B cell (primary cell): ENCODE measurements around the gene ACR. TPM values are rescaled to one million over a fixed set of nuclear protein-coding genes. Genes with fewer than 3 reads are reported as not detected.

Experiments
- ATAC-seq: fragments of 200-7000 bp; cut with Tn5 transposase; one replicate; pipeline ENCODE4 v1.10.0; 2021; ENCODE audit warnings: low read depth, mild to moderate bottlenecking, moderate number of reproducible peaks, moderate library complexity
- CTCF ChIA-PET: fragments of 350-600 bp; sonication (Branson Sonifier 250); formaldehyde crosslinking; loops from one replicate; lab custom pipeline; 2021; ENCODE audit warnings: antibody characterized with exemption, inconsistent platforms; lab: Charles Lee
- POLR2A ChIA-PET: fragments of 350-600 bp; sonication (Branson Sonifier 250); formaldehyde crosslinking; loops from one replicate; lab custom pipeline; 2021; ENCODE audit warnings: antibody characterized with exemption; lab: Charles Lee
- DNase-seq: peaks from one replicate; pipeline ENCODE4 v3.0.0; 2013
- H2AFZ ChIP-seq: 2 replicates; pipeline ENCODE4 v1.6.1; 2012; ENCODE audit warnings: mild to moderate bottlenecking, low read depth, low read length; ENCODE audit not compliant: insufficient read depth, poor library complexity, severe bottlenecking
- H3K27ac ChIP-seq, 2 donors: 1 replicate in 1 of 2; 2 replicates in 1 of 2; pipeline ENCODE4 v1.5.1; 2012 to 2013; ENCODE audit warnings: low read length in 2 of 2, mild to moderate bottlenecking in 2 of 2, moderate library complexity in 1 of 2
- H3K27me3 ChIP-seq, 4 experiments: fragments of 200-600 bp in 1 of 4; sonication (generic) in 1 of 4; replicated peaks in 1 of 4; 1 replicate in 2 of 4; 2 replicates in 2 of 4; pipeline versions ENCODE4 v1.6.1 to v1.7.0; 2013 to 2016; ENCODE audit warnings: low read length in 3 of 4, mild to moderate bottlenecking in 2 of 4, mixed read lengths in 1 of 4, moderate library complexity in 1 of 4; ENCODE audit not compliant: insufficient read depth in 4 of 4, control insufficient read depth in 3 of 4; ENCODE audit errors: control extremely low read depth in 1 of 4
- H3K36me3 ChIP-seq, 2 experiments: replicated peaks in 1 of 2; 1 replicate in 1 of 2; 2 replicates in 1 of 2; pipeline versions ENCODE4 v1.6.1 to v1.7.1; 2013; ENCODE audit warnings: low read length in 1 of 2; ENCODE audit not compliant: insufficient read depth in 2 of 2, control insufficient read depth in 1 of 2; ENCODE audit errors: control extremely low read depth in 1 of 2, extremely low read depth in 1 of 2
- H3K4me1 ChIP-seq, 2 donors: fragments of 200-600 bp in 1 of 2; sonication (generic) in 1 of 2; 1 replicate in 1 of 2; 2 replicates in 1 of 2; pipeline versions ENCODE4 v1.5.1 to v1.6.1; 2013 to 2017; ENCODE audit warnings: low read length in 2 of 2; ENCODE audit not compliant: control insufficient read depth in 2 of 2, insufficient read depth in 2 of 2
- H3K4me2 ChIP-seq: replicated peaks from 2 replicates; pipeline ENCODE3; 2012; ENCODE audit warnings: mild to moderate bottlenecking, low read depth, low read length; ENCODE audit not compliant: poor library complexity, severe bottlenecking
- H3K4me3 ChIP-seq, 5 experiments: fragments of 200-600 bp in 1 of 5; sonication (generic) in 1 of 5; 1 replicate in 3 of 5; 2 replicates in 2 of 5; pipeline versions ENCODE4 v1.5.1 to v1.7.0; 2011 to 2016; ENCODE audit warnings: low read length in 4 of 5, mild to moderate bottlenecking in 4 of 5, low read depth in 2 of 5, control low read depth in 1 of 5, moderate library complexity in 1 of 5; ENCODE audit not compliant: insufficient read depth in 1 of 5; ENCODE audit errors: control extremely low read depth in 1 of 5, extremely low read depth in 1 of 5
- H3K79me2 ChIP-seq: fragments of 200-600 bp; sonication (generic); one replicate; pipeline ENCODE4 v1.6.0; 2016; ENCODE audit warnings: low read length; ENCODE audit not compliant: control insufficient read depth, insufficient read depth
- H3K9ac ChIP-seq: fragments of 200-600 bp; sonication (generic); 2 replicates; pipeline ENCODE4 v1.6.1; 2017; ENCODE audit warnings: mild to moderate bottlenecking, low read length, moderate library complexity
- H3K9me3 ChIP-seq, 3 donors: one replicate each; pipeline versions ENCODE4 v1.6.1 to v1.7.1; 2013; ENCODE audit warnings: low read length in 2 of 3; ENCODE audit not compliant: control insufficient read depth in 2 of 3, insufficient read depth in 1 of 3; ENCODE audit errors: control extremely low read depth in 1 of 3
- H4K20me1 ChIP-seq: 2 replicates; pipeline ENCODE4 v1.6.0; 2012; ENCODE audit warnings: mild to moderate bottlenecking, low read length; ENCODE audit not compliant: insufficient read depth, control insufficient read depth, poor library complexity, severe bottlenecking
- H3K27ac Mint-ChIP-seq: one replicate; pipeline ENCODE4 v1.8.0; 2021; ENCODE audit warnings: mixed read lengths
- H3K27me3 Mint-ChIP-seq: one replicate; pipeline ENCODE4 v1.8.0; 2021; ENCODE audit warnings: mixed read lengths
- H3K4me1 Mint-ChIP-seq: one replicate; pipeline ENCODE4 v1.8.0; 2021; ENCODE audit warnings: mixed read lengths
- H3K4me3 Mint-ChIP-seq: one replicate; pipeline ENCODE4 v1.8.0; 2021; ENCODE audit warnings: mixed read lengths
- H3K9me3 Mint-ChIP-seq: one replicate; pipeline ENCODE4 v1.8.0; 2022; ENCODE audit warnings: mixed read lengths; ENCODE audit not compliant: insufficient read depth
- EZH2 ChIP-seq: IDR thresholded peaks from 2 replicates; pipeline ENCODE4 v1.6.1; 2012; ENCODE audit warnings: borderline replicate concordance, low read depth, mild to moderate bottlenecking, moderate library complexity, low read length; ENCODE audit not compliant: insufficient read depth, poor library complexity, severe bottlenecking
- WGBS: methylation state at CpG from one replicate; pipeline ENCODE4 v1.1.5; 2013; ENCODE audit warnings: missing lambda C conversion rate; ENCODE audit not compliant: insufficient coverage; 5-methylcytosine and 5-hydroxymethylcytosine counted together
- intact Hi-C: fragments of 100-400 bp; cut with micrococcal nuclease; formaldehyde crosslinking; loops from one replicate; pipeline ENCODE4 v1.10.0; 2022
- polyA plus RNA-seq: library from polyadenylated mRNA; depleted of rRNA; stranded (reverse); fragments of >200 nt; gene quantifications from 2 replicates; pipeline ENCODE4 v1.2.3, GENCODE V29; 2012
- total RNA-seq, 2 donors: library from RNA; stranded (reverse); fragments of 120-200 nt in 1 of 2; gene quantifications; 1 replicate in 1 of 2; 2 replicates in 1 of 2; pipeline versions ENCODE4 v1.2.3 to v1.2.4, GENCODE V29; 2013 to 2022
- TF ChIP-seq, protein P1 (sequence below): fragments of 200-600 bp; IDR thresholded peaks from one replicate; pipeline ENCODE4 v1.8.0; 2022; ENCODE audit warnings: antibody characterized with exemption, mild to moderate bottlenecking

ACR gene
- total and polyA plus RNA-seq, 2 donors (not counting 1 experiment from before 2014, with no cell fraction given): not detected

DNA sequence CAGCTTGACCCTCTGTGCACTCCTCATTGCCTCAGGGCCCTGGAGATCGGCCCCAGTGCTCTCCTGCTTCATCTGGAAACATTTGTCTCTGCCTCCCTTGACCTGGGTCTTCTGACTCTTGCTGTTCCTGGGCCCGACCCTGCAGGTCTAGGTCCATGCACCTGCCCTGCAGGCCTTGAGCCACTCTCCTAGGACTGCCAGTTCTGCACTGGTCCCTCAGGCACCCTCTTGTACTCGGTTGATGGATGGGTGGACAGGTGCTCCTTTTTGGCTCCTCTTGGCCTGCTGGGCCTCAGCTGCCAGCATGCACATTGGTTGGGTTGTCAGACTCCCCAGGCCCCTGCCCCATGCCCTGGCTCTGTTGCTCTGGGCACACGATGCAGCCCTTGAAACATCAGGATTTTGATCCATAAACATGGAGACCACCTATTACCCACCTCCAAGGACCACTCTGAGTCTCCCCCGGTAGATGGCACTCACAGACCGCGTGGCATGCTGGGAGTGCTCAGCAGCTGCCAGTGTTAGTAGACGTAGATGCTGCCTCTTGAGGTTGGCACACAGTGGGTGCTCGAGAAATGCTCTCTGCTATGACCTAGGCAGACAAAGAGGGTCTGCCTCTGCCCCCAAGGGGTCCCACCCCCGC, 20.2 kb upstream of the ACR start:
- TF ChIP-seq, protein P1, sequence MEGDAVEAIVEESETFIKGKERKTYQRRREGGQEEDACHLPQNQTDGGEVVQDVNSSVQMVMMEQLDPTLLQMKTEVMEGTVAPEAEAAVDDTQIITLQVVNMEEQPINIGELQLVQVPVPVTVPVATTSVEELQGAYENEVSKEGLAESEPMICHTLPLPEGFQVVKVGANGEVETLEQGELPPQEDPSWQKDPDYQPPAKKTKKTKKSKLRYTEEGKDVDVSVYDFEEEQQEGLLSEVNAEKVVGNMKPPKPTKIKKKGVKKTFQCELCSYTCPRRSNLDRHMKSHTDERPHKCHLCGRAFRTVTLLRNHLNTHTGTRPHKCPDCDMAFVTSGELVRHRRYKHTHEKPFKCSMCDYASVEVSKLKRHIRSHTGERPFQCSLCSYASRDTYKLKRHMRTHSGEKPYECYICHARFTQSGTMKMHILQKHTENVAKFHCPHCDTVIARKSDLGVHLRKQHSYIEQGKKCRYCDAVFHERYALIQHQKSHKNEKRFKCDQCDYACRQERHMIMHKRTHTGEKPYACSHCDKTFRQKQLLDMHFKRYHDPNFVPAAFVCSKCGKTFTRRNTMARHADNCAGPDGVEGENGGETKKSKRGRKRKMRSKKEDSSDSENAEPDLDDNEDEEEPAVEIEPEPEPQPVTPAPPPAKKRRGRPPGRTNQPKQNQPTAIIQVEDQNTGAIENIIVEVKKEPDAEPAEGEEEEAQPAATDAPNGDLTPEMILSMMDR: no peak
- TF ChIP-seq EZH2: no peak
- H3K4me1 ChIP-seq: no peaks in the 10 kb centered on the region
- no peak overlapping the region for H3K9ac ChIP-seq
- Mint-ChIP-seq H3K9me3 (no peaks in the 10 kb centered on the region), H3K27me3 (peaks cover 12% of the 10 kb centered on the region), H3K4me1 (no peaks in the 10 kb centered on the region), H3K27ac (no peak overlapping the region), H3K4me3 (no peak overlapping the region)
- H3K4me3 ChIP-seq: no peak overlapping the region
- H4K20me1 ChIP-seq: no peaks in the 10 kb centered on the region
- intact Hi-C loops: no loop called here
- H2AFZ ChIP-seq: no peak overlapping the region
- ChIA-PET CTCF (no interaction called here), POLR2A (no interaction called here)
- H3K9me3 ChIP-seq: peaks cover 0 to 4% (median 0%) of the 10 kb centered on the region in 3 donors
- WGBS: 84% methylated on average over 9 of the region's 10 CpGs
- no peak overlapping the region for H3K27ac ChIP-seq
- DNase-seq (no peak), ATAC-seq (no peak)
- no peaks in the 10 kb centered on the region for H3K79me2 ChIP-seq
- H3K27me3 ChIP-seq: no peaks in the 10 kb centered on the region
- no peaks in the 10 kb centered on the region for H3K36me3 ChIP-seq
- no peak overlapping the region for H3K4me2 ChIP-seq

DNA sequence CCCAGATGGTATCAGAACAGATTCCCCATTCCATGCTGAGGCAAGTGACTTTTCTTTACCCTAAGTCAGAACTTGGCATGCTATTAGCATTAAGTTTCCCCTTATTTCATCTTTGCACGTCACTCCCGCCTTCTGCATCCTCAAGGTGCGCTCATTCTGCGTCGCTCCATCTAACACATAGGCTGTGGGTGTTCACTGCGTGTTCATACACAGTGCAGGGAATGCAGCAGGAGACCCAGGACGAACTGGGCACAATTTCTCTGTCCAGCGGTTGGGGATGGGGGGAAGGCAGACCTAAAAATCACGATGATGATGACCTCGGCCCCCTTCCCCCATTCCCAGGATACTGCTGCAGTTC, 19.7 kb upstream of the ACR start:
- H4K20me1 ChIP-seq: no peaks in the 10 kb centered on the region
- WGBS: 94% methylated on average over 8 of the region's 10 CpGs
- H3K4me1 ChIP-seq: peaks cover 0 to under 1% of the 10 kb centered on the region in 2 donors
- no peaks in the 10 kb centered on the region for H3K36me3 ChIP-seq
- no peak overlapping the region for H3K27ac Mint-ChIP-seq
- TF ChIP-seq, protein P1: no peak
- TF ChIP-seq EZH2: no peak
- no peak overlapping the region for H3K27ac ChIP-seq
- H3K4me1 Mint-ChIP-seq: no peaks in the 10 kb centered on the region
- intact Hi-C loops: no loop called here
- H3K4me2 ChIP-seq: no peak overlapping the region
- CTCF ChIA-PET: no interaction called here
- no peak overlapping the region for H3K9ac ChIP-seq
- H3K79me2 ChIP-seq: no peaks in the 10 kb centered on the region
- POLR2A ChIA-PET: no interaction called here
- no peaks in the 10 kb centered on the region for H3K27me3 ChIP-seq
- no peak overlapping the region for H2AFZ ChIP-seq
- peaks cover 10% of the 10 kb centered on the region for H3K27me3 Mint-ChIP-seq
- ATAC-seq (no peak), DNase-seq (no peak)
- no peak overlapping the region for H3K4me3 Mint-ChIP-seq
- H3K4me3 ChIP-seq: no peak overlapping the region
- no peaks in the 10 kb centered on the region for H3K9me3 Mint-ChIP-seq
- peaks cover 0 to 4% (median 0%) of the 10 kb centered on the region in 3 donors for H3K9me3 ChIP-seq
